Fibroblast of lung (primary cell): ENCODE measurements around the gene ACAD8. TPM values are rescaled to one million over a fixed set of nuclear protein-coding genes. Genes with fewer than 3 reads are reported as not detected.

Experiments
- DNase-seq, 2 donors: peaks; one replicate each; pipeline versions ENCODE4 v3.0.0 to v3.0.0-alpha.2; 2010; ENCODE audit warnings: low read depth in 2 of 2
- H2AFZ ChIP-seq: 2 replicates; pipeline ENCODE4 v1.5.1; 2012; ENCODE audit warnings: low read length, control low read depth, inconsistent platforms
- H3K27ac ChIP-seq: 2 replicates; pipeline ENCODE4 v1.5.1; 2011; ENCODE audit warnings: low read length, control low read depth; ENCODE audit not compliant: insufficient read depth
- H3K27me3 ChIP-seq: 2 replicates; pipeline ENCODE4 v1.5.1; 2011; ENCODE audit warnings: mild to moderate bottlenecking, low read length; ENCODE audit not compliant: control insufficient read depth, insufficient read depth
- H3K36me3 ChIP-seq: 2 replicates; pipeline ENCODE4 v1.5.1; 2011; ENCODE audit warnings: low read length; ENCODE audit not compliant: control insufficient read depth, insufficient read depth
- H3K4me1 ChIP-seq: 2 replicates; pipeline ENCODE4 v1.5.1; 2011; ENCODE audit warnings: low read length; ENCODE audit not compliant: control insufficient read depth, insufficient read depth; ENCODE audit errors: extremely low read depth
- H3K4me2 ChIP-seq: 2 replicates; pipeline ENCODE4 v1.5.1; 2011; ENCODE audit warnings: low read length, control low read depth; ENCODE audit not compliant: insufficient read depth; ENCODE audit errors: extremely low read depth
- H3K4me3 ChIP-seq, 4 experiments: fragments of 200-600 bp in 1 of 4; sonication (generic) in 1 of 4; replicated peaks in 1 of 4; 2 replicates each; pipeline ENCODE4 v1.5.1; 2011 to 2016; ENCODE audit warnings: low read length in 4 of 4, low read depth in 3 of 4, mild to moderate bottlenecking in 3 of 4, control low read depth in 2 of 4, inconsistent platforms in 1 of 4, mixed read lengths in 1 of 4; ENCODE audit not compliant: insufficient read depth in 1 of 4; ENCODE audit errors: control extremely low read depth in 1 of 4
- H3K79me2 ChIP-seq: 2 replicates; pipeline ENCODE4 v1.5.1; 2012; ENCODE audit warnings: mild to moderate bottlenecking, low read length, inconsistent platforms; ENCODE audit not compliant: control insufficient read depth, insufficient read depth
- H3K9ac ChIP-seq: 2 replicates; pipeline ENCODE4 v1.5.1; 2011; ENCODE audit warnings: mild to moderate bottlenecking, low read length, control low read depth; ENCODE audit not compliant: insufficient read depth
- H3K9me3 ChIP-seq: 2 replicates; pipeline ENCODE4 v1.5.1; 2012; ENCODE audit warnings: low read depth, low read length; ENCODE audit not compliant: control insufficient read depth, insufficient read depth
- H4K20me1 ChIP-seq: 2 replicates; pipeline ENCODE4 v1.5.1; 2011; ENCODE audit warnings: low read length; ENCODE audit not compliant: control insufficient read depth, insufficient read depth; ENCODE audit errors: extremely low read depth
- EZH2 ChIP-seq: IDR thresholded peaks from 2 replicates; pipeline ENCODE4 v1.5.1; 2012; ENCODE audit warnings: low read length, control low read depth, mild to moderate bottlenecking; ENCODE audit errors: missing control alignments
- polyA plus RNA-seq, 2 donors: library from polyadenylated mRNA; depleted of rRNA in 1 of 2; stranded (reverse) in 1 of 2; unstranded in 1 of 2; fragments of >200 nt; gene quantifications; 2 replicates each; pipeline ENCODE4 v1.2.1, GENCODE V29; 2011 to 2012; ENCODE audit warnings: missing spikeins in 1 of 2
- total RNA-seq: library from RNA; depleted of rRNA; stranded (reverse); fragments of >200 nt; gene quantifications from 2 replicates; pipeline ENCODE4 v1.2.1, GENCODE V29; 2014
- TF ChIP-seq, protein P1 (sequence below), 2 donors: IDR thresholded peaks in 1 of 2; conservative IDR thresholded peaks in 1 of 2; 1 replicate in 1 of 2; 2 replicates in 1 of 2; pipeline ENCODE4 v1.5.1; 2011 to 2012; ENCODE audit warnings: low read length in 2 of 2, control low read depth in 1 of 2, inconsistent platforms in 1 of 2, low read depth in 1 of 2, mild to moderate bottlenecking in 1 of 2

Gene ACAD8
- total and polyA plus RNA-seq, 2 donors (not counting 1 experiment from before 2014, with no cell fraction given) = 16.8 to 19.6 TPM

DNA sequence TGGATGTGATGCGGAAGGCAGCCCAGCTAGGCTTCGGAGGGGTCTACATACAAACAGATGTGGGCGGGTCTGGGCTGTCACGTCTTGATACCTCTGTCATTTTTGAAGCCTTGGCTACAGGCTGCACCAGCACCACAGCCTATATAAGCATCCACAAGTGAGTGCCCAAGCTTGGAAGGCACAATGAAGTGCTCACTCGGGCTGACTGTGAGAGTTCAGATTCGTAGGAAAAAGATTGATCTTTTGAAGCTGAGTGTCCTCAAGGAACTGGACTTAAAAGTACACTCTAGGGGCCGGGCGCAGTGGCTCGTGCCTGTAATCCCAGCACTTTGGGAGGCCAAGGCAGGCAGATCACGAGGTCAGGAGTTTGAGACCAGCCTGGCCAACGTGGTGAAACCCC lies 3.7 kb downstream of the ACAD8 start:
- no peak for TF ChIP-seq EZH2
- TF ChIP-seq, protein P1, sequence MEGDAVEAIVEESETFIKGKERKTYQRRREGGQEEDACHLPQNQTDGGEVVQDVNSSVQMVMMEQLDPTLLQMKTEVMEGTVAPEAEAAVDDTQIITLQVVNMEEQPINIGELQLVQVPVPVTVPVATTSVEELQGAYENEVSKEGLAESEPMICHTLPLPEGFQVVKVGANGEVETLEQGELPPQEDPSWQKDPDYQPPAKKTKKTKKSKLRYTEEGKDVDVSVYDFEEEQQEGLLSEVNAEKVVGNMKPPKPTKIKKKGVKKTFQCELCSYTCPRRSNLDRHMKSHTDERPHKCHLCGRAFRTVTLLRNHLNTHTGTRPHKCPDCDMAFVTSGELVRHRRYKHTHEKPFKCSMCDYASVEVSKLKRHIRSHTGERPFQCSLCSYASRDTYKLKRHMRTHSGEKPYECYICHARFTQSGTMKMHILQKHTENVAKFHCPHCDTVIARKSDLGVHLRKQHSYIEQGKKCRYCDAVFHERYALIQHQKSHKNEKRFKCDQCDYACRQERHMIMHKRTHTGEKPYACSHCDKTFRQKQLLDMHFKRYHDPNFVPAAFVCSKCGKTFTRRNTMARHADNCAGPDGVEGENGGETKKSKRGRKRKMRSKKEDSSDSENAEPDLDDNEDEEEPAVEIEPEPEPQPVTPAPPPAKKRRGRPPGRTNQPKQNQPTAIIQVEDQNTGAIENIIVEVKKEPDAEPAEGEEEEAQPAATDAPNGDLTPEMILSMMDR (conservative IDR thresholded peaks at IDR 0.05 in 1 of 2, IDR thresholded peaks at IDR 0.05 in 1 of 2; ENCODE audit: low read depth in 1 of 2, low read length in 2 of 2) = no peak
- H4K20me1 ChIP-seq = no peaks in the 10 kb centered on the region
- no peak for DNase-seq

DNA sequence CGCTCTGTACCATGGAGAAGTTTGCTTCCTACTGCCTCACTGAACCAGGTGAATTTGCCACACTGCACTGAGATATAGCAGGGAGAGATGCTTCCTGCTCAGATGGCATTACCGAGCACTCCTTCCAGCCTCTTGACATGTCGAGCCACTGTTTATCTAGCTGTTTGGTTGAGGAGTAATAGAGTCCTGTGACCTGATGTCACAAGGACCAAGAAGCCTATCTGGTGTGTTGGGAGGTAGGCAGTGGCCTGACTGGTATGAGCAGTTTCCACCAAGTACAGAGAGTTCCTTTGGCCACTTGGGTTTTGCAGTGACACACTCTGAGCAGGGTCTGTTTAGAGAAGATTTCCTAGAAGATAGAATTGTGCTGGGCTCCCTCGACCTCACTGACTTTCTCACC lies 5.2 kb downstream of the ACAD8 start:
- Histone ChIP-seq H3K4me2 (no peak overlapping the region), H3K4me3 (no peak overlapping the region), H3K4me1 (no peaks in the 10 kb centered on the region), H3K9me3 (no peaks in the 10 kb centered on the region), H3K79me2 (peaks cover 5% of the 10 kb centered on the region), H3K27me3 (no peaks in the 10 kb centered on the region), H2AFZ (no peak overlapping the region), H3K36me3 (peaks cover 4% of the 10 kb centered on the region), H3K9ac (no peak overlapping the region), H4K20me1 (no peaks in the 10 kb centered on the region), H3K27ac (no peak overlapping the region)
- DNase-seq = no peak
- TF ChIP-seq, protein P1 (conservative IDR thresholded peaks at IDR 0.05 in 1 of 2, IDR thresholded peaks at IDR 0.05 in 1 of 2; ENCODE audit: low read depth in 1 of 2, low read length in 2 of 2) = no peak
- no peak for TF ChIP-seq EZH2

More for the DNA sequence above, 3.7 kb downstream of the ACAD8 start:
- Histone ChIP-seq H3K9ac (no peak overlapping the region), H2AFZ (no peak overlapping the region), H3K4me1 (peaks cover 2% of the 10 kb centered on the region), H3K4me3 (no peak overlapping the region), H3K36me3 (peaks cover 1% of the 10 kb centered on the region), H3K27ac (no peak overlapping the region), H3K9me3 (no peaks in the 10 kb centered on the region), H3K79me2 (peaks cover 5% of the 10 kb centered on the region), H3K27me3 (no peaks in the 10 kb centered on the region), H3K4me2 (no peak overlapping the region)

DNA sequence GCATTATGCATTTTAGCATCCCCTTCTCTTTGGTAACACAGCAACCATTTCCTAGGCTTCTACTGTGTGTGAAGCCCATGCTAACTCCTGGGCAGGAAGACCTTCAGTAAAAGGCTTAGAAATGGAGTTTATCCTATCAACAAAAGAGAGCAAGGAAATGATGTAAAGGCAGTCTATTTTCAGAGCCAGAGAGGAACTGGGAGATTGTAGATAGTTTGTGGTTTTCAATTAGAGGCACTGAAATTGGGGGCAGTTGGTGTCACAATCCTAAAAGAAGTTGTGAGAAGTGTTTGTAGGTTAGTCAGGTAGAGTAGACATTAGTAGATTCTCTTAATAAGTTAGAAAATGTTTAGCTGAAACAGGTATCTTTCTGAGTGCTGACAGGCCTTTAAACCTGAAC lies 7.1 kb downstream of the ACAD8 start:
- Histone ChIP-seq H4K20me1 (no peaks in the 10 kb centered on the region), H3K36me3 (peaks cover 4% of the 10 kb centered on the region)
- no peak for DNase-seq

More for the DNA sequence above, 7.1 kb downstream of the ACAD8 start:
- no peak overlapping the region for H2AFZ ChIP-seq
- H3K9ac ChIP-seq = no peak overlapping the region
- H3K79me2 ChIP-seq = no peaks in the 10 kb centered on the region
- H3K27me3 ChIP-seq = no peaks in the 10 kb centered on the region
- H3K4me1 ChIP-seq = no peaks in the 10 kb centered on the region
- H3K4me2 ChIP-seq = no peak overlapping the region
- no peak for TF ChIP-seq EZH2
- TF ChIP-seq, protein P1 (conservative IDR thresholded peaks at IDR 0.05 in 1 of 2, IDR thresholded peaks at IDR 0.05 in 1 of 2; ENCODE audit: low read depth in 1 of 2, low read length in 2 of 2) = no peak
- no peak overlapping the region for H3K27ac ChIP-seq
- no peak overlapping the region for H3K4me3 ChIP-seq
- H3K9me3 ChIP-seq = no peaks in the 10 kb centered on the region
